OCI-LY3 (cell line): ENCODE results near the gene KIAA0930.

Experiments used
- CTCF ChIP-seq: fragments of 200-600, 300-600 bp; sonication (generic); IDR thresholded peaks from 2 replicates; pipeline ENCODE4 v1.5.1; 2014; ENCODE audit warnings: antibody characterized with exemption, low read length, low read depth
- EZH2phosphoT487 ChIP-seq: fragments of 200-600 bp; shearing (Covaris generic); IDR thresholded peaks from 2 replicates; pipeline ENCODE4 v1.6.1; 2018; ENCODE audit warnings: antibody characterized with exemption, mixed run types, low read depth

GRCh38 chr22:45171830-45172229 is 68.9 kb downstream of the KIAA0930 start:
- TF ChIP-seq EZH2phosphoT487: no peak
- TF ChIP-seq CTCF: no peak
